ENCODE data around the gene RTEL1. TPM values are rescaled to one million over a fixed set of nuclear protein-coding genes. Genes with fewer than 3 reads are reported as not detected.

Gene RTEL1
- total RNA-seq, 1 experiment from 2014 or later, result 9.9 TPM

- peak; percentile 9 for DNase-seq (ENCODE audit: low read depth)
Observed at GRCh38 chr20:63690003-63690897, 32.1 kb downstream of the RTEL1 start.

DNA sequence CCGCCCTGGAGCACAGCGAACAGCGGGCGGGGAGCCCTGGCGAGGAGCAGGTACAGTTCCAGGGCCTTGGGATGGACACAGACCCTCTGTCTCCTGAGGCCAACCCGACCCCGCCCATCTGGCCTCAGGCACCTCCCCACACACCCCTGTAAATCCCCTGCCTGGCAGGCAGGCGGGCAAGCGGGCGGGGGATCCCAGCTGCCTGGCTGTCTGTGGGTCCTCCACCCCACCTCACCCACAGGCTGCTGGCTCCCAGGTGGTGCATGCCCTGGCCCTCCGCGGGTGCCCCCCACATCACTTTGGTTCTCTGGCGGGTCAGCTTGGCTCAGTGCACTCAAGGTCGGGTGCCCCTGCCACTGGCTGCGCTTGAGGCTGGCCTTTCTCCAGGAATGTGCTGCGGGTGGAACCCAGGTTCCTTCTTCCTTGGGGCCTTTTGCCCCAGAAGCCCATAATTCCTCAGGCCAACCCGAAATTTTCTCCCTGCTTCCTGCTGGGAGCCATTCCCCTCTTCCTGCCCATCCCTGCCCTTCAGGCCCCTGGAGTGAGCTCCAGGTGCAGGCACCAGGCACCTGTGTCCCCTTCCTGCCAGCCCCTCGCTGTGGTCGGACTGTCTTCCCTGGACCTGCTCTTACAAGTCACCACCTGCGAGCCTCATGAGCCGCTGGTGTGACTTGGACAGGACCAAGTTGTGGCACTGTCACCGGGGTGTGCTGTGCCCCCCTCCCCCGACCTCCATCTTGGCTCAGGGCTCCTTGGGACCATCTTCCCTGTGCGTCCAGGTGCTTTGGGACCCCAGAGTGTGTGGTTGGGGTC, 33.0 kb downstream of the RTEL1 start:
- peak; percentile 41 for DNase-seq (ENCODE audit: low read depth)

- peak; percentile 18 for DNase-seq (ENCODE audit: low read depth)
Observed at GRCh38 chr20:63691711-63692435, 33.8 kb downstream of the RTEL1 start.

DNA sequence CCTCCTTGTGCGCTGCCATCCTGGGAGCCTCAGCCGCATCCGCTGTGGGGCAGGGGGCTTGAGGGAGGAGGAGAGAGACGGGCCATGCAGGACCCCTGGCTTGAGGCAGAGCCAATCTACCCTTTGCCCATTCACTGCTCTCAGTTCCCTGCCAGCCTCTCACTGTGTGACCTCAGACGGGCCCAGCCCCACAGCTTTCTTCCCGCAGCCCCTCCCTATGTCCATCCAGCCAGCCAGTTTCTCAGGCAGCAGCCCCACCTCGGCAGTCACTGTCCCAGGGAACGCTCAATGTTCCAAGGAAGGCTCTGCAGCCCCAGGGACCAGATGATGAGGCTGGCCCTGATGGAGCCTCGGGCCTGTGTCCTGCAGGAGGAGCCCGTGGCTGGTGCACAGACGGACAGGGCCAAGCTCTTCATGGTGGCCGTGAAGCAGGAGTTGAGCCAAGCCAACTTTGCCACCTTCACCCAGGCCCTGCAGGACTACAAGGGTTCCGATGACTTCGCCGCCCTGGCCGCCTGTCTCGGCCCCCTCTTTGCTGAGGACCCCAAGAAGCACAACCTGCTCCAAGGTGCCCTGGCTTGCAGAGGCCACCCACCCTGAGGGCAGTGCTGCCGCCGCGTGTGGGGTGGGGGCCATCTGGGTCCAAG, 34.4 kb downstream of the RTEL1 start:
- DNase-seq (ENCODE audit: low read depth), result peak; percentile 77

DNA sequence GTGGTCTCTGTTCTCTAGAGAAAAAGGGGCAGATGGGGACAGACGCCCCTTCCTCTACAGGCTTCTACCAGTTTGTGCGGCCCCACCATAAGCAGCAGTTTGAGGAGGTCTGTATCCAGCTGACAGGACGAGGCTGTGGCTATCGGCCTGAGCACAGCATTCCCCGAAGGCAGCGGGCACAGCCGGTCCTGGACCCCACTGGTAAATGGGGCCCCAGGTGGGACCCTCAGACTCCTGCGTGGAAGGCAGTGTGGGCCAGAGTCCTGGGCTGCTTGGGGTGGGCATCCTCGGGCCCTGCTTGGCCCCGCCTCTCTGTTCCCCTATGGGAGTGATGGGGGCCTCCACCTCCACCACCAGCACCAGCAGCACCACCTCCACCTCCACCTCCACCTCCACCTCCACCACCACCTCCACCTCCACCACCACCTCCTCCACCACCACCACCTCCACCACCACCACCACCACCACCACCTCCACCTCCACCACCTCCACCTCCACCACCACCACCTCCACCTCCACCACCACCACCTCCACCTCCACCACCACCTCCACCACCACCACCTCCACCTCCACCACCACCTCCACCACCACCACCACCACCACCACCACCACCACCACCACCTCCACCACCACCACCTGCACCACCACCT, 35.1 kb downstream of the RTEL1 start:
- DNase-seq (ENCODE audit: low read depth), result peak; percentile 3

DNA sequence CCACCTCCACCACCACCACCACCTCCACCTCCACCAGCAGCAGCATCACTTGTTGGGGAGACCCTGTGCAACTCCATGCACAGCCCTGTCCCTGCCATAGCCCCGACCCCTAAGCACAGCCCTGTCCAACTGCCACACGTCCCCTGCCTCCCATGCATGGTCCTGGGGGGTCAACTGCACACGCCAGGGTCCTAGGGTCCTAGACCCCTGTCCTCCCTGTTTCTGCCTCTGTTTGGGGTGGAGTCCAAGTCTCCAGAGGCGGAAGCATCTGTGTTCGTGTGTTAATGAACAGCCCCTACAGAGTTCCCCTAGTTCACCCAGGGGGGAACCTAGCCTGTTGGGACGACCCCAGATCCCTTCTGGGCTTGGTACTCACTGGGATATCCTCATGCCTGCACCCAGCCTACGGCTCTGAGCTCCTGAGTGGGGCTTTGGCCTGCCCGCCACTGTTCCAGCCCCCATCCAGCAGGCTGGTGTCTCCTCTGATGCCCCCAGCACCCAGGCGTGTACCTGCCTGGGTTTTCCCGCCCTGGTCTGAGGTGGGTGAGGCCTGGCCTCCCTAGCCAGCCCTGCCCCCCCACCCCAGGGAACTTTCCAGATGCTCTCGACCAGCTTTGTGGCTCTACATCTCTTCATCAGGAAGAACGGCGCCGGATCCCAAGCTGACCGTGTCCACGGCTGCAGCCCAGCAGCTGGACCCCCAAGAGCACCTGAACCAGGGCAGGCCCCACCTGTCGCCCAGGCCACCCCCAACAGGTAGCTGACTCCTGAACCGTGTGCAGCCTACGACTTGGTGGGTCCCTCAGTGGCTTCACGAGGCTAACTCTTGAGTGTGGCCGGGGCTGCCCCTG, 35.8 kb downstream of the RTEL1 start:
- no peak for DNase-seq (ENCODE audit: low read depth)

DNA sequence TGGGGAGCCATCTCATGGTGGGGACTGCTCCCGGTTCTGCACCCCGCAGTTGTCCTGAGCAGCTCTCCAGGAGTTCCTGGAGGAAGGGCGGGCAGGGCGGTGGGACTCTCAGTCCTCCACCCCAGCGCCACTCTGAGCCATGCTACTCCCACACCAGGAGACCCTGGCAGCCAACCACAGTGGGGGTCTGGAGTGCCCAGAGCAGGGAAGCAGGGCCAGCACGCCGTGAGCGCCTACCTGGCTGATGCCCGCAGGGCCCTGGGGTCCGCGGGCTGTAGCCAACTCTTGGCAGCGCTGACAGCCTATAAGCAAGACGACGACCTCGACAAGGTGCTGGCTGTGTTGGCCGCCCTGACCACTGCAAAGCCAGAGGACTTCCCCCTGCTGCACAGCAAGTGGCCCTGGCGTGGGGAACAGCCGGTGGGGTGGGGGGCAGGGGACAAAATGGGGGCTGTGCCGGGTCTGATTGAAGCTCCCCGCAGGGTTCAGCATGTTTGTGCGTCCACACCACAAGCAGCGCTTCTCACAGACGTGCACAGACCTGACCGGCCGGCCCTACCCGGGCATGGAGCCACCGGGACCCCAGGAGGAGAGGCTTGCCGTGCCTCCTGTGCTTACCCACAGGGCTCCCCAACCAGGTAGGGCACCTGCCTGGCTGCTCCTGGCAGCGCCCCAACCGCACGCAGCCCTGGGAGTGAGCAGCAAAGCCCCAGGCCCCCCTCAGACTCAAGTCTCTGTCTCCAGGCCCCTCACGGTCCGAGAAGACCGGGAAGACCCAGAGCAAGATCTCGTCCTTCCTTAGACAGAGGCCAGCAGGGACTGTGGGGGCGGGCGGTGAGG, 36.7 kb downstream of the RTEL1 start:
- DNase-seq (ENCODE audit: low read depth), result no peak

DNA sequence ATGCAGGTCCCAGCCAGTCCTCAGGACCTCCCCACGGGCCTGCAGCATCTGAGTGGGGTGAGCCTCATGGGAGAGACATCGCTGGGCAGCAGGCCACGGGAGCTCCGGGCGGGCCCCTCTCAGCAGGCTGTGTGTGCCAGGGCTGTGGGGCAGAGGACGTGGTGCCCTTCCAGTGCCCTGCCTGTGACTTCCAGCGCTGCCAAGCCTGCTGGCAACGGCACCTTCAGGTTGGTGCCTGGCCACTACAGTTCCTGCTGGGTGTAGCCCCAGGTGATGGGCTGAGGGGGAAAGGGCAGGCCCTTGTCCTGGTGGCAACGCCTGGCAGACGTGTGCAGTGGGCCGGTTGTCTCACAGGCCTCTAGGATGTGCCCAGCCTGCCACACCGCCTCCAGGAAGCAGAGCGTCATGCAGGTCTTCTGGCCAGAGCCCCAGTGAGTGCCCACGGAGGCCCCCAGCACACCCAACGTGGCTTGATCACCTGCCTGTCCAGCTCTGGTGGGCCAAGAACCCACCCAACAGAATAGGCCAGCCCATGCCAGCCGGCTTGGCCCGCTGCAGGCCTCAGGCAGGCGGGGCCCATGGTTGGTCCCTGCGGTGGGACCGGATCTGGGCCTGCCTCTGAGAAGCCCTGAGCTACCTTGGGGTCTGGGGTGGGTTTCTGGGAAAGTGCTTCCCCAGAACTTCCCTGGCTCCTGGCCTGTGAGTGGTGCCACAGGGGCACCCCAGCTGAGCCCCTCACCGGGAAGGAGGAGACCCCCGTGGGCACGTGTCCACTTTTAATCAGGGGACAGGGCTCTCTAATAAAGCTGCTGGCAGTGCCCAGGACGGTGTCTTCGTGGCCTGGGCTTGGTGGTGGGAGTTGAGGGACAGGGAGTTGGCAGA, 37.6 kb downstream of the RTEL1 start:
- peak; percentile 7 for DNase-seq (ENCODE audit: low read depth)

- DNase-seq (ENCODE audit: low read depth), result peak; percentile 24
Observed at GRCh38 chr20:63696306-63696627, 38.2 kb downstream of the RTEL1 start.

DNA sequence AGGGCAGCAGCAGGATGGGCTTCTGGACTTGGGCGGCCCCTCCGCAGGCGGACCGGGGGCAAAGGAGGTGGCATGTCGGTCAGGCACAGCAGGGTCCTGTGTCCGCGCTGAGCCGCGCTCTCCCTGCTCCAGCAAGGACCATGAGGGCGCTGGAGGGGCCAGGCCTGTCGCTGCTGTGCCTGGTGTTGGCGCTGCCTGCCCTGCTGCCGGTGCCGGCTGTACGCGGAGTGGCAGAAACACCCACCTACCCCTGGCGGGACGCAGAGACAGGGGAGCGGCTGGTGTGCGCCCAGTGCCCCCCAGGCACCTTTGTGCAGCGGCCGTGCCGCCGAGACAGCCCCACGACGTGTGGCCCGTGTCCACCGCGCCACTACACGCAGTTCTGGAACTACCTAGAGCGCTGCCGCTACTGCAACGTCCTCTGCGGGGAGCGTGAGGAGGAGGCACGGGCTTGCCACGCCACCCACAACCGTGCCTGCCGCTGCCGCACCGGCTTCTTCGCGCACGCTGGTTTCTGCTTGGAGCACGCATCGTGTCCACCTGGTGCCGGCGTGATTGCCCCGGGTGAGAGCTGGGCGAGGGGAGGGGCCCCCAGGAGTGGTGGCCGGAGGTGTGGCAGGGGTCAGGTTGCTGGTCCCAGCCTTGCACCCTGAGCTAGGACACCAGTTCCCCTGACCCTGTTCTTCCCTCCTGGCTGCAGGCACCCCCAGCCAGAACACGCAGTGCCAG, 38.7 kb downstream of the RTEL1 start, which contains the start of gene TNFRSF6B:
TSS of gene TNFRSF6B (plus strand) at position 25 of the 729 bp plus-strand sequence. CDS start at position 141, 116 bp downstream.
- DNase-seq (ENCODE audit: low read depth), result no peak

GRCh38 chr20:63697357-63697867, 39.3 kb downstream of the RTEL1 start:
- DNase-seq (ENCODE audit: low read depth), result no peak

DNA sequence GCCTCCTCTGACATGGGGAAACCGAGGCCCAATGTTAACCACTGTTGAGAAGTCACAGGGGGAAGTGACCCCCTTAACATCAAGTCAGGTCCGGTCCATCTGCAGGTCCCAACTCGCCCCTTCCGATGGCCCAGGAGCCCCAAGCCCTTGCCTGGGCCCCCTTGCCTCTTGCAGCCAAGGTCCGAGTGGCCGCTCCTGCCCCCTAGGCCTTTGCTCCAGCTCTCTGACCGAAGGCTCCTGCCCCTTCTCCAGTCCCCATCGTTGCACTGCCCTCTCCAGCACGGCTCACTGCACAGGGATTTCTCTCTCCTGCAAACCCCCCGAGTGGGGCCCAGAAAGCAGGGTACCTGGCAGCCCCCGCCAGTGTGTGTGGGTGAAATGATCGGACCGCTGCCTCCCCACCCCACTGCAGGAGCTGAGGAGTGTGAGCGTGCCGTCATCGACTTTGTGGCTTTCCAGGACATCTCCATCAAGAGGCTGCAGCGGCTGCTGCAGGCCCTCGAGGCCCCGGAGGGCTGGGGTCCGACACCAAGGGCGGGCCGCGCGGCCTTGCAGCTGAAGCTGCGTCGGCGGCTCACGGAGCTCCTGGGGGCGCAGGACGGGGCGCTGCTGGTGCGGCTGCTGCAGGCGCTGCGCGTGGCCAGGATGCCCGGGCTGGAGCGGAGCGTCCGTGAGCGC, 39.9 kb downstream of the RTEL1 start:
- no peak for DNase-seq (ENCODE audit: low read depth)

DNA sequence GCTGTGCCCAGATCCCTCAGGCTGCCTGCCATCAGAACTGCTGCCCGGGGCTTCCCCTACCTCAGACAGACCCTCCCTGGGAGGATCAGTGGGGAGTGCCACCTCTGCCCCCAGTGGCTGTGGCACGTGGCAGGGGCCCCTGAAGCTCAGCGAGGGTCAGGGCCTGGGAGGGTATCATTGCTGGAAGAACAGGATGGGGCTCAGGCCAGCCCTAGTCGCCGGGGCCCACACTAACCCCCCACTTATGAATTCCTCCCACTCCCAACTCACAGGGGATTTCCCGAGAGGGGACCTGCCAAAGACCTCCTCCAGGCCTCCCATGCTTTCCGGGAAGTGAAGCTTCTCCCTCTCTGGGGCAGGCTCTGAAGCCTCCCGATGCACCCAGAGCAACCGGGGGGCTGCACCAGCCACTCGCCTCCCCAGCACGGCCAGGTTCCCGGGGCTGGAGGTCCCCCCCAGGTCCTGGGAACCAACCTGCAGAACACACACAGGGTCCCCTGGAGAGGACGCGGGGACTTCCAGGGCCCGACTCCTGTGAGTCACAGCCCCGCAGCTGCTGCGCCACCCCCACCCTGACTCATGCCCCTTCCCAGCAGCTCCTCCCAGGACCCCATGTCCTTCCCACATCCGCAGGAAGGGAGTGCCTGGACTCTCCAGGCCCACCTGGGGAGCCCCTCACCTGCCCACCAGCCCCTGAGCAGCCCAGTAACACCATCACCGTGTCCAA, 40.8 kb downstream of the RTEL1 start:
- peak; percentile 95 for DNase-seq (ENCODE audit: low read depth)

DNA sequence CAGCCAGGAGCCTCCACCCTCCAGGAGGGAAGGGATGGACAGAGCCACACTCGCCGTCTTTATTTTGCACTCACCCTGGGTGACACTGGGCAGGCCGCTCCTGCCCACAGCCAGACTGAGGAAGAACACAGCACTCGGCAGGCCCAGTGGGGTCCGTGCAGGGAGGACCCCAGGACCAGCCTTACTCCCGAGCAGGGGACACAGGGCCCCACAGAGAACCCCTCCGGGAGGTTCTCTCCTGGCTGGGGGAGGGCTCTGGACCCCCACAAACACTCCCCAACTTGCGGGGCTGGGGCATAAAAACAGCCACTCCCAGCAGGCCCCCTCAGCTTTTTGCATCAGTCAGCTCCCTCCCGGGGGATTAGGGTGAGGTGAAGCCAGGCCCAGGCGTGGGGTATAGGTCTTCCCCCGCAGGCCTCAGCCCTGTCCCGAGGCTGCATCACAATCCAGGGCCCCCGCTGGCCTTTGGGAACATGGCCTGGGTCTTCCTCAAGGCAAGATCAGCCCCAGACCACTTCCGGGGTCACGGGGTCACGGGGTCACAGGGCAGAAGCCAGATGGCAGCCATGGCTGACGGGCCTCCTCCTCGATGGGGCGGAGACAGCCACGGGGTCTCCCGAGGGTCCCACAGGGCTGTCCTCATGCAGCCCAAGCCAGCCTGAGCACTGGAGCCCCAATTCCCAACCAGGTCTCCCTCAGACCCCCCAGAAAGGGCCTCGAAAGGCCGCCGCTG, 41.5 kb downstream of the RTEL1 start:
- no peak for DNase-seq (ENCODE audit: low read depth)

All from M059J (cell line).